ENCODE measurements around the gene MLPH.

GRCh38 chr2:237556773-237557632 lies 70.0 kb downstream of the MLPH start:
- TF ChIP-seq CTCF (conservative IDR thresholded peaks at IDR 0.05 in 1 of 2, IDR thresholded peaks at IDR 0.05 in 1 of 2; ENCODE audit: extremely low read depth in 1 of 2, insufficient read depth in 1 of 2, low read depth in 1 of 2, low read length in 2 of 2) (no peak), EZH2 (IDR thresholded peaks at IDR 0.05; ENCODE audit: borderline replicate concordance, low read length) (no peak)

Data from mammary epithelial cell (primary cell).